ENCODE measurements around the gene ARRDC1.

DNA sequence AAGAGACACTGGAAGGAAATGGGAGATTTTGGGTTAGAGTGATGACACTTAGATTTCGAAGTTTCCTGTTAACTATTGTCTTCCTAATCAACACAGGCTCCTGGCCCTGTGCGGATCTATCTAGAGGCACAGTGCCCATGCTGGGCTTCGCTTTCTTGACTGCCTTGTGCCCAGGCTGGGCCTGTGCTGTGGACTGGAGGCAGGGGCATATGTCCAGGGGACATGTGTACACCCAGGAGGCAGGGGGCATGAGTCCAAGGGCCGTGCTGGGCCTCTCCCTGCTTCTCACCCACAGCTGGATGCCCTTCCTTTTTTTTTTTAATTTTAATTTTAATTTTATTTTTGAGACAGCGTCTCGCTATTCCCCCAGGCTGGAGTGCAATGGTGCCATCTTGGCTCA is 50.9 kb downstream of the ARRDC1 start:
- TF ChIP-seq POLR2A (IDR thresholded peaks at IDR 0.05; ENCODE audit: low read depth, low read length), result no peak
- TF ChIP-seq POLR2AphosphoS5 (IDR thresholded peaks at IDR 0.05; ENCODE audit: low read depth, low read length), result no peak
- no peak for TF ChIP-seq PAX5 (IDR thresholded peaks at IDR 0.05; ENCODE audit: insufficient read depth, low read length, severe bottlenecking)
- TF ChIP-seq TAF1 (IDR thresholded peaks at IDR 0.05; ENCODE audit: low read depth, low read length), result no peak
- TF ChIP-seq SPI1 (IDR thresholded peaks at IDR 0.05; ENCODE audit: low read depth, low read length), result no peak
- TF ChIP-seq POU2F2 (IDR thresholded peaks at IDR 0.05; ENCODE audit: low read depth, low read length), result no peak

All from GM12891 (cell line).